Stimulated activated CD4-positive, alpha-beta T cell treated with anti-CD3 and anti-CD28 coated beads, Interleukin-1b, Interleukin-23, amount 100 ng/mL, for 4 hours (primary cell): Measurements from ENCODE around the gene ANKRD40.
"Not testable (repeated sequence)": the region's sequence is repeated elsewhere in the genome, so short reads cannot be mapped to it uniquely, and the experiment has no call there.

ENCODE experiments used
- DNase-seq, 2 donors: peaks; one replicate each; pipeline ENCODE4 v3.0.0-alpha.2; 2020; ENCODE audit warnings: low read depth in 2 of 2

ANKRD40 gene

DNA sequence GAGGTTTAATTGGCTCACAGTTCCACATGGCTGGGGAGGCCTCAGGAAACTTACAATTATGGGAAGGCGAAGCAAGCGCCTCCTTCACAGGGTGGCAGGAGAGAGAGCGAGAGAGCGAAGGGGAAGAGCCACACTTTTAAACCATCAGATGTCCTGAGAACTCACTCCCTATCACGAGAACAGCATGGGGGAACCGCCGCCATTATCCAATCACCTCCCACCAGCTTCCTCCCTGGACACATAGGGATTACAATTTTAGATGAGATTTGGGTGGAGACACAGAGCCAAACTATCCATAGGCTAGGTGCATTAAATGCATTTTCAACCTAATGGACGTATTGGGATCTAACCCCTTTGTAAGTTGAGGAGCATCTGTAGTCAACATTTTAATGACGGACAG, 4.9 kb upstream of the ANKRD40 start:
- no peak for DNase-seq

- no peak for DNase-seq
These were observed 2.9 kb upstream of the ANKRD40 start for GRCh38 chr17:50710650-50711049.

DNA sequence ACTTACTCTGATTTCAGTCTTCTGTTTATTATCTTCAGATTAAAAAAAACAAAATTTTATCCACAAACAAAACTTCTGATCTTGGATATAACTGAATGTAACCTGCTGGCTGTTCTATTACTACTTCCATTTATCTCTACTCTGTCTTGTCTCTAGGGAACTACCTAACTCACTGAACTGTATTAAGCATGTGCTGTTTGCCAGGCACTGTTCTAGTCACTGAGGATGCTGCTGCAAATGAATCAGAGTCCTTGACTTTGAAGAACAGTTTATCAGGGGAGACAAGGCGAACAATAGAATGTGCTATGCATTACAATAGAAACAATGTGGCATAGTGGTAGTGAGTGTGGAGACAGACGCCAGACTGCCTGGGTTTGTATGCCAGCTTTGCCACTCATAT, 2.3 kb upstream of the ANKRD40 start:
- DNase-seq, result no peak

GRCh38 chr17:50709053-50709452, 1.3 kb upstream of the ANKRD40 start:
- not testable (repeated sequence) for DNase-seq

DNA sequence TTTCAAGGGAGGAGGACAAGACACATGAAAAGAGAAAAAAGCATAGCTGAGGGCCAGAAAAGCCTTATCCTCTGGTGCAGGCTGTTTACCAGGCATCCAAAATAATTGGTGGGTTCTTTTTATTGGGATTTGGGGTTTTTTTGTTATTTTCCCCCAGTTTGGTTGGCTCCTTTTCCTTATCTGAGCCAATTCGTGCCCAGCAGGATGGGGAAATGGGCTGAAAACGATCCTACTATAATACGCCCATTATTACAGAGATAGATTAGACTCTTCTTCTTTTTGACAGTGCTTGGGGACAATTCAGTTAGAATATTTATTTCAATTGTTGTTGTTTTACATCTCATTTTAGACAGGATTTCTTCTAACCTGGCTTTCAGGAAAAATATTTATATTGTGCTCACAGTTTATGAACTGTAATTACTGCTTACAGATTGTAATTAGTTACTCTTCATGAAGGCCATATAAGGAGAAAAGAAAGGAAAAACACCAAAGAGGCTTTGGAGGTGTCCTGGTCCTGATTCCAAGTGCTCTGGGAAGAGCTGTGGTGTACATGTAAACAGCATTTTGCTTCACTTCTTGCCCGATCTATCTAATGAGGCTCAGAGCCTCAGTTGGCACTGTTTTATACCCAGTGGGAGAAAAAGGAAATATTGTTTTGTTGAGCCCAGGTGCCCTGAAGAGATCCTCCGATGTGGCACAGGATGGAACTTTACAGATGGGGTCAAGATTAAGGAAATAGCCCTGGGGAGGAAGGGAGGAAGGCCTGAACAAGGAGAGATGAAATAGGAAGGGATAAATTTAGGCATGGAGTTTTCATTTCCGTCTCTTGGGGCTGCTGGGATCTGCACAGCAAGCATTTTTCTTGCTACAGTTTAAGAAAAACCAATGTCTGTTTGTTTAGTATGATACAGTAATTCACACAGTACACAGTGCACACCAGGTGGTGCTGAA, 611 bp upstream of the ANKRD40 start:
- DNase-seq, result no peak

DNA sequence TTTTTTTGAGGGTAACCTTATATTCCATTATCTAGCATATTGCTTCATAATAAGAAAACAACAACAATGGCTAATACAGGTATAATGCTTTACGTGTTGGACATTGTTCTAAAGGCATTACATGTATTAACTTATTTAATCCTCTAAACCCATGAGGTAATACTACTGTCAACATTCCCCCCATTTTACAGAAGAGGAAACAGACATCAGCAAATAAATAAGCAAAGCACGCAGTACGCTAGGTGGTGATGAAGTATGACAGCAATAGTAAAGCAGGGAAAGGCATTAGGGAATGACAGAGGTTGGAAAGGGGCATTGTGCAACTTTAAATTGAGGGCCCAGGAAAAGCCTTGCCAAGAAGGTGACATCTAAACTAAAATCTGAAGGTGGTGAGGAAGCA, 4.6 kb downstream of the ANKRD40 start:
- no peak for DNase-seq

DNA sequence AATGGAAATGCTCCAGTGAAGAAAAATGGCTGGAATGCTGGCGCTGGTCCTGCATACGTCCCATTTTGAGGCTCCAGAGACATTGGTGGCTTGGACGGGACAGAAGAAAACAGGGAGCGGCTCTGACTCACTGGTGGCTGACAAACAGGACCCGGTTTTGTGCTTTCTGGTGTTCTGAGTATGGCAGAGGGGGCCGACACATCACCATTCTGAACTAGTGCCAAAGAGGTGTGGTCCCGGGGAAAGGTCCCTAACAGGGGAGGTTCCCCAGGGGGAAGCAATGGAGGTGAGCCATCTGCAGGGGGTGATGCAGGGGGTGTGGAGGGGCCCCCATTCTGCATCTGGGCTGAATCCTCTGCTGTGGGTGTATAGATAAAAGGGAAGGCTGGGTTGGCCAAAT, 8.3 kb downstream of the ANKRD40 start:
- DNase-seq, result no peak

- DNase-seq, result no peak
These were observed 9.9 kb downstream of the ANKRD40 start for GRCh38 chr17:50697663-50698272.

- no peak for DNase-seq
These were observed 10.7 kb downstream of the ANKRD40 start for GRCh38 chr17:50697062-50697461.

- DNase-seq, result no peak
These were observed 11.3 kb downstream of the ANKRD40 start for GRCh38 chr17:50696365-50696879.

DNA sequence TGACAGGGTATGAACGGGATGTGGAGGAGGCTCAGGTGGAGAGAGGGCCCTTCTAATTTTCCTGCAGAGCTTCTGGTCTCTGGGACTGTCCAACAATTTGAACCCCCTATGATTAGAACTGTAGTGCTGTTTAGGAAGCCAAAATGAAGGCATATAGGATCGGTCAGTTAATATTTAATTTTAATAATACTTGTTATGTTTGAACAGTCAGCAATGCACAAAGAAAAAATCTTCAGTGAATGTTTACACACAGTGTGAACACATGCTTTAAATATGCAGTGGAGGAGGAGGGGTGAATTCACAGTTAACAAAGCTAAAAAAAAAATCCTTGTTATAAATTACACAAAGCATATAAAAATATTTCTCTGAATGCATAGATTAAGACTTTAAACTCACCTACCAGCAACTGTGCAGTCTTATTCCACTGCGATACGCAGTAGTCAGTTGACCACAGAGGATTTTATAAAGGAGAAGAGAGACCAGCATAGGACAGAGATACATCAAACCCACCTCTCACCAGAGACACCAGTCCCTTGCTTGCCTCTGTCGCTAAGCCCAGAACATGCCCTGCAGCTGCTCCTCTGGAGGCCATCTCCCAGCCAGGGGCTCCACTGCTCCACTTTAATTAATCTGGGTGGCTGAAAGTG, 14.6 kb downstream of the ANKRD40 start:
- no peak for DNase-seq

GRCh38 chr17:50692448-50693035, 15.2 kb downstream of the ANKRD40 start:
- no peak for DNase-seq

DNA sequence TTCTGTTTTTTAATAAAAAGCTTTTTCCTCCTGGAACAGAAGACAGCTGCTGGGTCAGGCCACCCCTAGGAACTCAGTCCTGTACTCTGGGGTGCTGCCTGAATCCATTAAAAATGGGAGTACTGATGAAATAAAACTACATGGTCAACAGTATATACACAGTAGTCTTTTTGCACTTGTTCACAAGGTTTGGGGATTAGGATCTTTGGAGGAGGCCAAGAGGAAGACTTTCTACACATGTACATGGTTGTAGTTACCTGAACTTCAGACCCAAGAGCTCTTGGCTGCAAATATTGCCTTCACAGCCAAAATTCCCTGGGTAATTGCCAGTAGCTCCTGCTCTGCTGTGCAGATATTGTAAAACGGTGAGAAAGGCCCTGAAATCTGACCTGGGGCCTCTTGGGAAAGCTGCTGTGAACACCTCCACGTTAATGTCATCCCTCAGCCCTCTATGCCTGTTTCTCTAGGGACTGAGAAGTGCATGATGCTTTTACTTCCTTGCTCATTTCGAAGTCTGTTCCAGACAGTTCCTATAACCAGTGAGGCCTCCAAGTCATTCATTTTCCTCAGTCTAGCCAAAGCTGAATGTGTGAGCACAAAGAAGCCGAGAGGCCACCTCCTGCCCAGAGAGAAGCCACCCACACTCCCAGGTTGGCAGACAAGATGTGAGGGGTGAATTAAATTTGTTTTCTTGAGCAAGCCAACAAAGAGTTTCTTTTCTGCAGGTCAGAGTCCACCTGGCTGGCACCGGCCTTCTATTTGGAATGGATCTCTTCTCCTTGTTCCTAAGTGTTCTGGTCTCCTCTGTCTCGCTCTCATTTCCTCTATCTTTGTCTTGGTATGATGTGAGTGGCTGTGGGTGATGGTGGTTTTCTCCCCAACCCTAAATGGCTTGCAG, 15.9 kb downstream of the ANKRD40 start:
- DNase-seq, result no peak

GRCh38 chr17:50690887-50691549, 16.7 kb downstream of the ANKRD40 start:
- no peak for DNase-seq

DNA sequence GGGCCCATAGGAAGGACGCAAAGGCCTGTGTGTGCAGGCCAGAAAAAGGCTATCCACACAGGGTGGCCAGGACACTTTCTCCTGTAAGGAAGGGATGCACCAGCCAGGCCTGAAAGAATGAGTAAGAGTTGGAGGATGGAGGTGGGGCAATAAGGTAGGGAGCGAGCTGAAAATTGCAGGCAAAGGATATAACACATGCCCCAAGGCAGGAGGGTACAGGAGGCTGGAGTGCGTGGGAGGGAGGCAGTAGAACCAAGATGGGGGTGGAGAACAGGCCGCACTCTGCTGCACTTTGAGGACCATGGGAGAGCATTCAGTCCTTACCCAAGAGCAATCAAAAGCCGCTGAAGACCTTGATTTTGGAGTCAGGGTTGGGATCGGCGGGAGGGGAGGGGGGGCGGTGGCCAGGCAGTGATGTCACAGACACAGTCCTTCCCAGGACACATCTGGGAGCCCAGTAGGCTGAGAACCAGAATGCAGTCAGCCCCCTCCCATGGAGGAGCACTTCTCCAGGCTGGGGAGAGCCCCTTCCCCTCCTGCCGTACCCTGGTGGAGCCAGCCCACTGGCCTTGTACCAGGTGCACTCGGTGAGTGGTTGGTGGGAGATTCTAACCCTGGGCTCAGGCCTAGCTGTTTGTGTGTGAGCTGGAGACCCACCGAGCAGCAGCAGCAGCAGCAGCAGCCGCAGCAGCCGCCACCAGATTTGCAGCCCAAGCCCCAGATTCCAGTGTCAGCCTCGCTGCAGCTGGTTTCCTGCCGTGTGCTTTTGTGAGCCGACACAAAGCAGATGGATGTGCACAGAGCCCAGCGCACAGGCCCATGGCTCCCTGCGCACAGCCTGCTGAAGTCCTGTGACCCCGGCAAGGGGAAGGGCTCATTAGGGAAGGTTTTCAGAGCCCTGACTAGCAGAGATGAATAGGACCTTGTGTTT, 17.5 kb downstream of the ANKRD40 start:
- DNase-seq, result no peak

DNA sequence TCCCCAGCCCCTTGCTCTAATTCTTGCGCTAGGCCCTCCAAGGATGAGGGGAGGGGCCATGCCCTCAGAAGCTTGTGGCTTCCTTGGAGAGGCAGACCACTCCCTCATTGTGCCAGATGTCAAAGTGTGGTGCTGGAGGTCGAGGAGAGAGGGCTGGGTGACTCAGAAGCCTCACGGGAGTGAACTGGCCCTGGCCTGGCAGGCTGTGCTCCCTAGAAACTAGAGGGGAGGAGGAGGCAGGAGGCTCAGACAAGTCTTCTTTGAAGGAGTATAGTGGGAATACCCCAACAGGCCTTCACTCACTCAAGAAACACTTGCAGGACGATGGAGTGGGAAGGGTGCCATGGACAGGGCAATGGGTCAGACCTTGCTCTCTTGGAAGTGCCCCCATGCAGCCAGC, 18.5 kb downstream of the ANKRD40 start:
- no peak for DNase-seq

- DNase-seq, result no peak
These were observed 19.5 kb downstream of the ANKRD40 start for GRCh38 chr17:50688245-50688644.

- no peak for DNase-seq
These were observed 20.3 kb downstream of the ANKRD40 start for GRCh38 chr17:50687200-50688066.
